ENCODE data around the gene POLA2.

POLA2 gene

DNA sequence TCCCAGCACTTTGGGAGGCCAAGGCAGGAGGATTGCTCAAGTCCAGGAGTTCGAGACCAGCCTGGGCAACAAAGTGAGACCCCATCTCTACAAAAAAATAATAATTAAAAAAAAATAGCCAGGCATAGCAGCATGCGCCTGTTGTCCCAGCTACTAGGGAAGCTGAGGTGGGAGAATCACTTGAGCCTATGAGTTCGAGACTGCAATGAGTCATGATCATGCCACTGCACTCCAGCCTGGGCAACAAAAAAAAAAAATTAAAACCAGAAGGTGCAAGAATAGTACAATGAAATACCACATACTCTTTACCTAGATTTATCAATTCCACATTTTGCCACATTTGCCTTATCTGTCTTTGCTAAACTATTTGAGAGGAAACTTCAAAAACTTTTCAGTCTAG, 80.1 kb downstream of the POLA2 start:
- no peak for DNase-seq
